WTC11 (cell line): ENCODE results near the gene PTPRN2. TPM values are rescaled to one million over a fixed set of nuclear protein-coding genes. Genes with fewer than 3 reads are reported as not detected.

Experiments
- ATAC-seq: fragments of 200-7000 bp; cut with Tn5 transposase; 2 replicates; pipeline ENCODE4 v1.10.0; 2021; ENCODE audit warnings: mild to moderate bottlenecking, moderate library complexity
- CTCF ChIA-PET: fragments of 300-600 bp; sonication (Branson Sonifier 250); formaldehyde crosslinking; loops from one replicate; lab custom pipeline; 2021; ENCODE audit warnings: antibody characterized with exemption; lab: Charles Lee
- POLR2A ChIA-PET: fragments of 350-600 bp; sonication (Branson Sonifier 250); formaldehyde crosslinking; loops from one replicate; lab custom pipeline; 2021; ENCODE audit warnings: antibody characterized with exemption; lab: Charles Lee
- DNase-seq: peaks from one replicate; pipeline ENCODE4 v3.0.0; 2021; ENCODE audit warnings: low spot score
- H3K27ac Mint-ChIP-seq: 2 replicates; pipeline ENCODE4 v1.8.0; 2021; ENCODE audit warnings: mixed read lengths
- H3K27me3 Mint-ChIP-seq: 2 replicates; pipeline ENCODE4 v1.8.0; 2021; ENCODE audit warnings: low read depth, mild to moderate bottlenecking, moderate library complexity, mixed read lengths
- H3K36me3 Mint-ChIP-seq: 2 replicates; pipeline ENCODE4 v1.8.0; 2021; ENCODE audit warnings: mixed read lengths
- H3K4me1 Mint-ChIP-seq: 2 replicates; pipeline ENCODE4 v1.8.0; 2022; ENCODE audit warnings: mixed read lengths
- H3K4me3 Mint-ChIP-seq: 2 replicates; pipeline ENCODE4 v1.8.0; 2021; ENCODE audit warnings: mild to moderate bottlenecking, moderate library complexity, mixed read lengths
- H3K9me3 Mint-ChIP-seq: 2 replicates; pipeline ENCODE4 v1.8.0; 2021; ENCODE audit warnings: mixed read lengths
- CBFB ChIP-seq: sonication (generic); formaldehyde crosslinking; IDR thresholded peaks from 2 replicates; pipeline ENCODE4 v1.8.1; 2022; ENCODE audit warnings: mild to moderate bottlenecking, low read depth, missing genetic modification reagents
- CREB1 ChIP-seq: sonication (generic); formaldehyde crosslinking; IDR thresholded peaks from 2 replicates; pipeline ENCODE4 v1.8.0; 2023; ENCODE audit warnings: mild to moderate bottlenecking, missing genetic modification reagents
- HMGA2 ChIP-seq: fragments of 250-450 bp; sonication (Bioruptor Pico); IDR thresholded peaks from 2 replicates; pipeline ENCODE4 v1.4.0; 2021; ENCODE audit warnings: mild to moderate bottlenecking, moderate library complexity
- MXD4 ChIP-seq: fragments of 250-450 bp; sonication (Bioruptor Pico); IDR thresholded peaks from 2 replicates; pipeline ENCODE4 v1.8.0; 2021; ENCODE audit warnings: mild to moderate bottlenecking, moderate library complexity, borderline replicate concordance
- NR3C1 ChIP-seq: sonication (generic); formaldehyde crosslinking; conservative IDR thresholded peaks from 2 replicates; pipeline ENCODE4 v1.8.1; 2023; ENCODE audit warnings: low read depth, mild to moderate bottlenecking, missing genetic modification reagents
- OVOL2 ChIP-seq: fragments of 250-450 bp; sonication (Bioruptor Pico); IDR thresholded peaks from 2 replicates; pipeline ENCODE4 v1.9.0; 2021; ENCODE audit warnings: mild to moderate bottlenecking, borderline replicate concordance
- ZBTB21 ChIP-seq: sonication (generic); formaldehyde crosslinking; IDR thresholded peaks from 2 replicates; pipeline ENCODE4 v1.8.1; 2023; ENCODE audit warnings: mild to moderate bottlenecking, missing genetic modification reagents, borderline replicate concordance
- ZNF232 ChIP-seq: sonication (generic); formaldehyde crosslinking; IDR thresholded peaks from 2 replicates; pipeline ENCODE4 v1.8.0; 2022; ENCODE audit warnings: mild to moderate bottlenecking, missing genetic modification reagents
- ZNF396 ChIP-seq: fragments of 250-450 bp; sonication (Bioruptor Pico); IDR thresholded peaks from 2 replicates; pipeline ENCODE4 v1.8.0; 2021; ENCODE audit warnings: mild to moderate bottlenecking, moderate library complexity, borderline replicate concordance
- ZNF671 ChIP-seq: fragments of 250-450 bp; sonication (Bioruptor Pico); IDR thresholded peaks from 2 replicates; pipeline ENCODE4 v1.8.0; 2021; ENCODE audit warnings: mild to moderate bottlenecking
- total RNA-seq: library from RNA; stranded (reverse); gene quantifications from 3 replicates; pipeline ENCODE4 v1.2.3, GENCODE V29; 2021
- TF ChIP-seq, protein P1 (sequence below): fragments of 250-450 bp; sonication (Bioruptor Pico); IDR thresholded peaks from 2 replicates; pipeline ENCODE4 v1.9.0; 2021; ENCODE audit warnings: mild to moderate bottlenecking, borderline replicate concordance
- TF ChIP-seq, protein P2 (sequence below): sonication (generic); formaldehyde crosslinking; IDR thresholded peaks from 2 replicates; pipeline ENCODE4 v1.8.1; 2023; ENCODE audit warnings: mild to moderate bottlenecking, missing genetic modification reagents
- TF ChIP-seq, protein P3 (sequence below): sonication (generic); formaldehyde crosslinking; IDR thresholded peaks from 2 replicates; pipeline ENCODE4 v1.8.1; 2023; ENCODE audit warnings: mild to moderate bottlenecking, missing genetic modification reagents, moderate library complexity
- TF ChIP-seq, protein P4 (sequence below): fragments of 250-450 bp; sonication (Bioruptor Pico); IDR thresholded peaks from 2 replicates; pipeline ENCODE4 v1.9.0; 2021; ENCODE audit warnings: mild to moderate bottlenecking

PTPRN2 gene
- total RNA-seq, 1 experiment from 2014 or later: 4.7 TPM

DNA sequence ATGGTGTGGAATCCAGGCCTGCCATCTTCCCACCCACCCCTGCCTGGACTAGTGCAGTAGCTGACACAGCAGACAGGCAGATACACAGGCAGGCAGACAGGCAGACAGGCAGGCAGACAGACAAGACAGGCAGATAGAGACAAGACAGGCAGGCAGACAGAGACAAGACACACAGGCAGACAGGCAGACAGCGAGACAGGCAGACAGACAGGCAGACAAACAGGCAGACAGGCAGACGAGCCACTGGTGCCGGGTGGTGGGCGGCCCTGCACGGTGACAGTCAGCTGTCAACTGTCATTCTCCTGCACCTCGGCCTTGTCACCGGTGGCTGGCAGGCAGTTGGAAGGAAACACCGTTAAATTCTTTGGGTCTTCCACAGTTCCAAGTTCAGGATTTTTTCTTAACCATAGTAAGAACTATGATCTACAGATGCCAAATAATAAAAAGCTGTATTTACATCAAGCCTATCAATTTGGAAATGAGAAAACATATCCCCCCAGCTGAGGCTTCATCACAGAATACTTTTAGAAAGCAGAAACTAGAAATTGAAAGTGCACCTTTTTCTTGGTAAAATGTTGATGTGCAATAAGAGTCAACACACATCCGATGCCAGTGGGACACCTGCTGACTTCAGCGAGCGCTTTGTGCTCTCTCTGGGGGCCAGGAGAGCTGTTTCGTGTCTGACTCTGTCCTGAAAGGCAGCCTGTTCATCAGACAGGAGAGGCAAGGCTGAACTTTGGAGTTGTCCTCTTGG, 1000.4 kb downstream of the PTPRN2 start:
- DNase-seq (no peak), ATAC-seq (no peak)
- peaks cover 3% of the 10 kb centered on the region for H3K4me1 Mint-ChIP-seq
- ChIA-PET POLR2A (no interaction called here), CTCF (no interaction called here)
- H3K9me3 Mint-ChIP-seq: peaks cover 29% of the 10 kb centered on the region
- no peak overlapping the region for H3K4me3 Mint-ChIP-seq
- peaks cover 14% of the 10 kb centered on the region for H3K36me3 Mint-ChIP-seq
- peaks cover 96% of the 10 kb centered on the region for H3K27me3 Mint-ChIP-seq
- no peak for TF ChIP-seq CBFB
- no peak for TF ChIP-seq HMGA2 (CRISPR knock-in tag)
- no peak for TF ChIP-seq ZNF396
- TF ChIP-seq, protein P1, sequence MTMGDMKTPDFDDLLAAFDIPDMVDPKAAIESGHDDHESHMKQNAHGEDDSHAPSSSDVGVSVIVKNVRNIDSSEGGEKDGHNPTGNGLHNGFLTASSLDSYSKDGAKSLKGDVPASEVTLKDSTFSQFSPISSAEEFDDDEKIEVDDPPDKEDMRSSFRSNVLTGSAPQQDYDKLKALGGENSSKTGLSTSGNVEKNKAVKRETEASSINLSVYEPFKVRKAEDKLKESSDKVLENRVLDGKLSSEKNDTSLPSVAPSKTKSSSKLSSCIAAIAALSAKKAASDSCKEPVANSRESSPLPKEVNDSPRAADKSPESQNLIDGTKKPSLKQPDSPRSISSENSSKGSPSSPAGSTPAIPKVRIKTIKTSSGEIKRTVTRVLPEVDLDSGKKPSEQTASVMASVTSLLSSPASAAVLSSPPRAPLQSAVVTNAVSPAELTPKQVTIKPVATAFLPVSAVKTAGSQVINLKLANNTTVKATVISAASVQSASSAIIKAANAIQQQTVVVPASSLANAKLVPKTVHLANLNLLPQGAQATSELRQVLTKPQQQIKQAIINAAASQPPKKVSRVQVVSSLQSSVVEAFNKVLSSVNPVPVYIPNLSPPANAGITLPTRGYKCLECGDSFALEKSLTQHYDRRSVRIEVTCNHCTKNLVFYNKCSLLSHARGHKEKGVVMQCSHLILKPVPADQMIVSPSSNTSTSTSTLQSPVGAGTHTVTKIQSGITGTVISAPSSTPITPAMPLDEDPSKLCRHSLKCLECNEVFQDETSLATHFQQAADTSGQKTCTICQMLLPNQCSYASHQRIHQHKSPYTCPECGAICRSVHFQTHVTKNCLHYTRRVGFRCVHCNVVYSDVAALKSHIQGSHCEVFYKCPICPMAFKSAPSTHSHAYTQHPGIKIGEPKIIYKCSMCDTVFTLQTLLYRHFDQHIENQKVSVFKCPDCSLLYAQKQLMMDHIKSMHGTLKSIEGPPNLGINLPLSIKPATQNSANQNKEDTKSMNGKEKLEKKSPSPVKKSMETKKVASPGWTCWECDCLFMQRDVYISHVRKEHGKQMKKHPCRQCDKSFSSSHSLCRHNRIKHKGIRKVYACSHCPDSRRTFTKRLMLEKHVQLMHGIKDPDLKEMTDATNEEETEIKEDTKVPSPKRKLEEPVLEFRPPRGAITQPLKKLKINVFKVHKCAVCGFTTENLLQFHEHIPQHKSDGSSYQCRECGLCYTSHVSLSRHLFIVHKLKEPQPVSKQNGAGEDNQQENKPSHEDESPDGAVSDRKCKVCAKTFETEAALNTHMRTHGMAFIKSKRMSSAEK: no peak
- TF ChIP-seq ZNF671: no peak
- no peak for TF ChIP-seq OVOL2 (CRISPR knock-in tag)
- TF ChIP-seq, protein P2, sequence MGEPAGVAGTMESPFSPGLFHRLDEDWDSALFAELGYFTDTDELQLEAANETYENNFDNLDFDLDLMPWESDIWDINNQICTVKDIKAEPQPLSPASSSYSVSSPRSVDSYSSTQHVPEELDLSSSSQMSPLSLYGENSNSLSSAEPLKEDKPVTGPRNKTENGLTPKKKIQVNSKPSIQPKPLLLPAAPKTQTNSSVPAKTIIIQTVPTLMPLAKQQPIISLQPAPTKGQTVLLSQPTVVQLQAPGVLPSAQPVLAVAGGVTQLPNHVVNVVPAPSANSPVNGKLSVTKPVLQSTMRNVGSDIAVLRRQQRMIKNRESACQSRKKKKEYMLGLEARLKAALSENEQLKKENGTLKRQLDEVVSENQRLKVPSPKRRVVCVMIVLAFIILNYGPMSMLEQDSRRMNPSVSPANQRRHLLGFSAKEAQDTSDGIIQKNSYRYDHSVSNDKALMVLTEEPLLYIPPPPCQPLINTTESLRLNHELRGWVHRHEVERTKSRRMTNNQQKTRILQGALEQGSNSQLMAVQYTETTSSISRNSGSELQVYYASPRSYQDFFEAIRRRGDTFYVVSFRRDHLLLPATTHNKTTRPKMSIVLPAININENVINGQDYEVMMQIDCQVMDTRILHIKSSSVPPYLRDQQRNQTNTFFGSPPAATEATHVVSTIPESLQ: no peak
- no peak for TF ChIP-seq ZNF232 (CRISPR knock-in tag)
- no peak for TF ChIP-seq NR3C1 (CRISPR knock-in tag)
- TF ChIP-seq ZBTB21 (CRISPR knock-in tag): no peak
- TF ChIP-seq, protein P3, sequence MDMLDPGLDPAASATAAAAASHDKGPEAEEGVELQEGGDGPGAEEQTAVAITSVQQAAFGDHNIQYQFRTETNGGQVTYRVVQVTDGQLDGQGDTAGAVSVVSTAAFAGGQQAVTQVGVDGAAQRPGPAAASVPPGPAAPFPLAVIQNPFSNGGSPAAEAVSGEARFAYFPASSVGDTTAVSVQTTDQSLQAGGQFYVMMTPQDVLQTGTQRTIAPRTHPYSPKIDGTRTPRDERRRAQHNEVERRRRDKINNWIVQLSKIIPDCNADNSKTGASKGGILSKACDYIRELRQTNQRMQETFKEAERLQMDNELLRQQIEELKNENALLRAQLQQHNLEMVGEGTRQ: no peak
- TF ChIP-seq, protein P4, sequence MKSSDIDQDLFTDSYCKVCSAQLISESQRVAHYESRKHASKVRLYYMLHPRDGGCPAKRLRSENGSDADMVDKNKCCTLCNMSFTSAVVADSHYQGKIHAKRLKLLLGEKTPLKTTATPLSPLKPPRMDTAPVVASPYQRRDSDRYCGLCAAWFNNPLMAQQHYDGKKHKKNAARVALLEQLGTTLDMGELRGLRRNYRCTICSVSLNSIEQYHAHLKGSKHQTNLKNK (CRISPR knock-in tag): no peak
- TF ChIP-seq CREB1: no peak
- H3K27ac Mint-ChIP-seq: no peak overlapping the region

DNA sequence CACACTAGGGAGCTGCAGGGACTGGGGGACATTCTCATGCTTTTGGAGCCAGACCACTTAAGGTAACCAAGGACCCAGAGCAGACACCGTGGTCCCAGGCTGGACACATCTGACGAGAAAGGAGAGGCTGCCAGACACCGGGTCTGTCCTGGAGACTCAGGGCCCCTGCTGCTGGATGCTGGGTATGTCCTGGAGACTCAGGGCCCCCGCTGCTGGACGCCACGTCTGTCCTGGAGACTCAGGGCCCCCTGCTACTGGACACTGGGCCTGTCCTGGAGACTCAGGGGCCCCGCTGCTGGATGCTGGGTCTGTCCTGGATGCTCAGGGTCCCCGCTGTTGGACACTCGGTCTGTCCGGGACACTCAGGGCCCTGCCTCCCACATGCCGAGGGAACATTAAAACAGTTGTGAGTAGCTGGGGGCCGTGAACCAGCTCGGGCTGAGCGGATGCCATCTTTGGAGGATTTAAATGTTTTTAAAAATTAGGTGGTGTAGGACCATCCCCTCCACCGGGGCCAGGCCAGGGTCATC, 1001.1 kb downstream of the PTPRN2 start:
- ATAC-seq: no peak
- Mint-ChIP-seq H3K27ac (no peak overlapping the region), H3K9me3 (peaks cover 24% of the 10 kb centered on the region), H3K4me1 (peaks cover 8% of the 10 kb centered on the region), H3K36me3 (peaks cover 6% of the 10 kb centered on the region), H3K27me3 (peaks cover 96% of the 10 kb centered on the region), H3K4me3 (no peak overlapping the region)
- POLR2A ChIA-PET: no interaction called here
- CTCF ChIA-PET: no interaction called here
- DNase-seq: no peak
- TF ChIP-seq MXD4 (no peak), NR3C1 (CRISPR knock-in tag) (no peak)
- TF ChIP-seq, all 79 proteins: peak for 0
